Tibial nerve (tissue), 4 donors: ENCODE measurements around the gene TMEM245. TPM values are rescaled to one million over a fixed set of nuclear protein-coding genes. Genes with fewer than 3 reads are reported as not detected.

Source experiments
- DNase-seq, 2 donors: peaks; one replicate each; pipeline ENCODE4 v3.0.0-alpha.2; 2019; ENCODE audit warnings: low spot score in 2 of 2
- H3K27ac ChIP-seq, 4 donors: fragments of 200-600 bp; sonication (generic) in 3 of 4; one replicate each; pipeline ENCODE4 v1.5.1; 2017 to 2019; ENCODE audit warnings: mild to moderate bottlenecking in 1 of 4
- H3K27me3 ChIP-seq, 2 donors: fragments of 200-600 bp; sonication (generic) in 1 of 2; one replicate each; pipeline versions ENCODE4 v1.5.1 to v1.6.0; 2017 to 2019
- H3K36me3 ChIP-seq, 3 donors: fragments of 200-600 bp; sonication (generic); one replicate each; pipeline ENCODE4 v1.5.1; 2018 to 2019
- H3K4me1 ChIP-seq, 4 donors: fragments of 200-600 bp; sonication (generic) in 3 of 4; one replicate each; pipeline ENCODE4 v1.5.1; 2017 to 2019
- H3K4me3 ChIP-seq, 4 donors: fragments of 200-600 bp; sonication (generic) in 3 of 4; one replicate each; pipeline ENCODE4 v1.5.1; 2017 to 2019; ENCODE audit warnings: mild to moderate bottlenecking in 1 of 4, moderate library complexity in 1 of 4
- H3K9me3 ChIP-seq, 4 donors: fragments of 200-600 bp; sonication (generic) in 3 of 4; one replicate each; pipeline ENCODE4 v1.5.1; 2017 to 2019
- EP300 ChIP-seq, 2 donors: sonication (generic); formaldehyde crosslinking; IDR thresholded peaks; one replicate each; pipeline ENCODE4 v1.6.1; 2017; ENCODE audit warnings: antibody characterized with exemption in 2 of 2, mild to moderate bottlenecking in 1 of 2
- POLR2A ChIP-seq, 2 donors: fragments of 450-650 bp; IDR thresholded peaks; one replicate each; pipeline ENCODE4 v1.6.1; 2017; ENCODE audit warnings: antibody characterized with exemption in 2 of 2, mild to moderate bottlenecking in 2 of 2, moderate library complexity in 2 of 2
- WGBS, 2 donors: methylation state at CpG; one replicate each; pipeline ENCODE4 v1.1.5; 2018; 5-methylcytosine and 5-hydroxymethylcytosine counted together
- total RNA-seq, 4 donors: library from RNA; depleted of rRNA; stranded (reverse); fragments of >200 nt; gene quantifications; one replicate each; pipeline ENCODE4 v1.1.0, GENCODE V29; 2016
- TF ChIP-seq, protein P1 (sequence below), 5 experiments: fragments of 200-600 bp in 3 of 5; fragments of 450-650 bp in 2 of 5; sonication (generic) in 3 of 5; IDR thresholded peaks; one replicate each; pipeline ENCODE4 v1.5.1; 2016 to 2019; ENCODE audit warnings: antibody characterized with exemption in 5 of 5, mild to moderate bottlenecking in 3 of 5, moderate library complexity in 2 of 5

TMEM245 gene
- total RNA-seq, 4 donors from 2014 or later = 51.6 to 100 (median 89.5) TPM

DNA sequence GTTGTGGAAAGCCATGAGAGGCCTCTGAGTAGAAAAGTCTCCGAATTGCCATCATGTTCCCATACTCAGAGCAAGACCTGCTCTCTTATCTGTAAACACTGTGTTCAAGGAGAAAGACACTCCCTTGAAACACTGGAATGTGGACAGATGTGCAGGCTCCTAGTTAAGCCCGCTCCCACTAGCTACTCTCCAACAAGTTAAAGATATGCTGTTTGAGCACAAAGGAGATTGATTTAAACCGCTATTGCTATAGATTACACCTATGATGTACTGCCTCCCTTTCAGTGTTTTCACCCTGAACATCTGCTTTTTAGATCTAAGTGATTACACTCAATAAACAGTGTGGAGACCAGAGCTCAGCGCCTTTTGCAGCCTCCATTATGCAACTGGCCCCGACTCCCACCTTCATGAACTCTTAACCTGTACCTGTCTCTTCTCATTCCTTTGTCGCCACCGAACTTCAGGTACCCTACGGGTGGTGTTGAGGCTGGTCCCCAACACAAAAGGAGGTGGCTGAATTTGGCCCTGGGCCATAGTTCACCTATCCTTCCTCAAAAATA, 47.5 kb downstream of the TMEM245 start:
- no peaks in the 10 kb centered on the region for H3K27me3 ChIP-seq
- TF ChIP-seq EP300 (IDR thresholded peaks at IDR 0.05) = no peak
- TF ChIP-seq POLR2A (IDR thresholded peaks at IDR 0.05) = no peak
- TF ChIP-seq, protein P1, sequence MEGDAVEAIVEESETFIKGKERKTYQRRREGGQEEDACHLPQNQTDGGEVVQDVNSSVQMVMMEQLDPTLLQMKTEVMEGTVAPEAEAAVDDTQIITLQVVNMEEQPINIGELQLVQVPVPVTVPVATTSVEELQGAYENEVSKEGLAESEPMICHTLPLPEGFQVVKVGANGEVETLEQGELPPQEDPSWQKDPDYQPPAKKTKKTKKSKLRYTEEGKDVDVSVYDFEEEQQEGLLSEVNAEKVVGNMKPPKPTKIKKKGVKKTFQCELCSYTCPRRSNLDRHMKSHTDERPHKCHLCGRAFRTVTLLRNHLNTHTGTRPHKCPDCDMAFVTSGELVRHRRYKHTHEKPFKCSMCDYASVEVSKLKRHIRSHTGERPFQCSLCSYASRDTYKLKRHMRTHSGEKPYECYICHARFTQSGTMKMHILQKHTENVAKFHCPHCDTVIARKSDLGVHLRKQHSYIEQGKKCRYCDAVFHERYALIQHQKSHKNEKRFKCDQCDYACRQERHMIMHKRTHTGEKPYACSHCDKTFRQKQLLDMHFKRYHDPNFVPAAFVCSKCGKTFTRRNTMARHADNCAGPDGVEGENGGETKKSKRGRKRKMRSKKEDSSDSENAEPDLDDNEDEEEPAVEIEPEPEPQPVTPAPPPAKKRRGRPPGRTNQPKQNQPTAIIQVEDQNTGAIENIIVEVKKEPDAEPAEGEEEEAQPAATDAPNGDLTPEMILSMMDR (IDR thresholded peaks at IDR 0.05) = no peak
- H3K36me3 ChIP-seq = peaks cover 0 to 82% (median 0%) of the 10 kb centered on the region in 3 donors
- no peak overlapping the region for H3K4me3 ChIP-seq
- no peak overlapping the region for H3K27ac ChIP-seq
- 94 to 96% methylated on average over 8 of the region's 8 CpGs for WGBS, 2 donors
- H3K4me1 ChIP-seq = no peaks in the 10 kb centered on the region
- no peaks in the 10 kb centered on the region for H3K9me3 ChIP-seq
- no peak for DNase-seq

GRCh38 chr9:109068764-109069163, 51.0 kb downstream of the TMEM245 start:
- no peak for DNase-seq
- WGBS, 2 donors = 97 to 100% methylated on average over 1 of the region's 1 CpG
- H3K36me3 ChIP-seq = peaks cover 0 to 95% (median 0%) of the 10 kb centered on the region in 3 donors
- H3K27me3 ChIP-seq = no peaks in the 10 kb centered on the region
- TF ChIP-seq POLR2A (IDR thresholded peaks at IDR 0.05) (no peak), EP300 (IDR thresholded peaks at IDR 0.05) (no peak)
- TF ChIP-seq, protein P1 (IDR thresholded peaks at IDR 0.05) = no peak
- H3K9me3 ChIP-seq = no peaks in the 10 kb centered on the region
- H3K4me3 ChIP-seq = no peak overlapping the region
- H3K4me1 ChIP-seq = no peaks in the 10 kb centered on the region
- no peak overlapping the region for H3K27ac ChIP-seq

- Histone ChIP-seq H3K4me1 (no peaks in the 10 kb centered on the region), H3K4me3 (no peak overlapping the region), H3K27ac (no peak overlapping the region), H3K9me3 (no peaks in the 10 kb centered on the region), H3K27me3 (no peaks in the 10 kb centered on the region), H3K36me3 (peaks cover 0 to 97% (median under 1%) of the 10 kb centered on the region in 3 donors)
- DNase-seq = no peak
- TF ChIP-seq POLR2A (IDR thresholded peaks at IDR 0.05) (no peak), EP300 (IDR thresholded peaks at IDR 0.05) (no peak)
- TF ChIP-seq, protein P1 (IDR thresholded peaks at IDR 0.05) = no peak
- 94 to 97% methylated on average over 2 of the region's 2 CpGs for WGBS, 2 donors
Measured at GRCh38 chr9:109064963-109065702, 54.6 kb downstream of the TMEM245 start.

GRCh38 chr9:109063760-109064159, 56.0 kb downstream of the TMEM245 start:
- Histone ChIP-seq H3K36me3 (peaks cover 0 to 97% (median 4%) of the 10 kb centered on the region in 3 donors), H3K9me3 (no peaks in the 10 kb centered on the region), H3K4me1 (peaks cover 0 to 6% (median 0%) of the 10 kb centered on the region in 4 donors), H3K4me3 (no peak overlapping the region), H3K27me3 (no peaks in the 10 kb centered on the region), H3K27ac (no peak overlapping the region)
- WGBS, 2 donors = 68 to 70% methylated on average over 2 of the region's 2 CpGs
- no peak for DNase-seq
- TF ChIP-seq, protein P1 (IDR thresholded peaks at IDR 0.05) = no peak
- TF ChIP-seq POLR2A (IDR thresholded peaks at IDR 0.05) (no peak), EP300 (IDR thresholded peaks at IDR 0.05) (no peak)

- no peak overlapping the region for H3K27ac ChIP-seq
- no peak overlapping the region for H3K4me3 ChIP-seq
- peaks cover 0 to 6% (median 0%) of the 10 kb centered on the region in 4 donors for H3K4me1 ChIP-seq
- DNase-seq = no peak
- H3K36me3 ChIP-seq = peaks cover 0 to 91% (median 4%) of the 10 kb centered on the region in 3 donors
- no peaks in the 10 kb centered on the region for H3K27me3 ChIP-seq
- WGBS, 2 donors = 81 to 87% methylated on average over 6 of the region's 6 CpGs
- H3K9me3 ChIP-seq = no peaks in the 10 kb centered on the region
- TF ChIP-seq, protein P1 (IDR thresholded peaks at IDR 0.05) = no peak
- TF ChIP-seq EP300 (IDR thresholded peaks at IDR 0.05) (no peak), POLR2A (IDR thresholded peaks at IDR 0.05) (no peak)
Measured at GRCh38 chr9:109062543-109062942, 57.2 kb downstream of the TMEM245 start.
